IMR-90 (cell line): ENCODE measurements around the gene LOXL3. TPM values are rescaled to one million over a fixed set of nuclear protein-coding genes. Genes with fewer than 3 reads are reported as not detected.

Experiments
- ATAC-seq: fragments of 200-7000 bp; cut with Tn5 transposase; 2 replicates; pipeline ENCODE4 v1.9.1; 2020; ENCODE audit warnings: low read depth, mild to moderate bottlenecking, moderate library complexity
- BruUV-seq: library from RNA; stranded (reverse); fragments of 400-500 nt; replicated peaks from 2 replicates; lab custom pipeline; 2021; lab: Mats Ljungman, UMichigan
- CTCF ChIA-PET: fragments of 300-600 bp; formaldehyde crosslinking; extraction: SDS; loops from one replicate; lab custom pipeline; 2021; ENCODE audit warnings: antibody characterized with exemption; lab: Yijun Ruan, JAX
- POLR2A ChIA-PET: fragments of 300-600 bp; sonication (Branson Sonifier 250); formaldehyde crosslinking; loops from one replicate; lab custom pipeline; 2022; ENCODE audit warnings: antibody characterized with exemption; ENCODE audit not compliant: unreplicated experiment; lab: Charles Lee
- DNase-seq: peaks from one replicate; pipeline ENCODE4 v3.0.0; 2013
- H2AFZ ChIP-seq: replicated peaks from 2 replicates; pipeline ENCODE3; 2013; ENCODE audit warnings: low read length, mild to moderate bottlenecking; ENCODE audit not compliant: poor library complexity
- H2AK5ac ChIP-seq: 2 replicates; pipeline ENCODE4 v1.6.1; 2013; ENCODE audit warnings: low read depth, low read length, inconsistent platforms
- H2AK9ac ChIP-seq: replicated peaks from 2 replicates; pipeline ENCODE3; 2013; ENCODE audit warnings: mild to moderate bottlenecking, low read depth, low read length, moderate library complexity; ENCODE audit not compliant: poor library complexity
- H2BK120ac ChIP-seq: 2 replicates; pipeline ENCODE4 v1.6.1; 2013; ENCODE audit warnings: low read depth, low read length, inconsistent platforms
- H2BK15ac ChIP-seq: 3 replicates; pipeline ENCODE4 v1.6.1; 2013; ENCODE audit warnings: low read depth, low read length, inconsistent platforms
- H2BK20ac ChIP-seq: 2 replicates; pipeline ENCODE4 v1.6.1; 2013; ENCODE audit warnings: low read depth, mild to moderate bottlenecking, inconsistent platforms, low read length, moderate library complexity
- H2BK5ac ChIP-seq: 2 replicates; pipeline ENCODE4 v1.6.1; 2013; ENCODE audit warnings: mild to moderate bottlenecking, low read depth, low read length, inconsistent platforms; ENCODE audit not compliant: poor library complexity, severe bottlenecking
- H3K14ac ChIP-seq: replicated peaks from 2 replicates; pipeline ENCODE4 v1.6.1; 2013; ENCODE audit warnings: low read depth, low read length, inconsistent platforms
- H3K18ac ChIP-seq: 2 replicates; pipeline ENCODE4 v1.6.1; 2013; ENCODE audit warnings: low read depth, low read length, control low read depth
- H3K23ac ChIP-seq: 2 replicates; pipeline ENCODE4 v1.6.1; 2013; ENCODE audit warnings: low read depth, low read length, inconsistent platforms
- H3K27ac ChIP-seq: 2 replicates; pipeline ENCODE4 v1.5.1; 2013; ENCODE audit warnings: mild to moderate bottlenecking, control low read depth, low read length; ENCODE audit not compliant: insufficient read depth
- H3K27me3 ChIP-seq: 2 replicates; pipeline ENCODE4 v1.6.1; 2013; ENCODE audit warnings: low read length; ENCODE audit not compliant: control insufficient read depth, insufficient read depth
- H3K36me3 ChIP-seq: 2 replicates; pipeline ENCODE4 v1.6.1; 2013; ENCODE audit warnings: low read length, mixed read lengths; ENCODE audit not compliant: control insufficient read depth, insufficient read depth
- H3K4ac ChIP-seq: 2 replicates; pipeline ENCODE4 v1.6.1; 2013; ENCODE audit warnings: low read depth, low read length, inconsistent platforms
- H3K4me1 ChIP-seq: 2 replicates; pipeline ENCODE4 v1.6.1; 2013; ENCODE audit warnings: low read length, mixed read lengths; ENCODE audit not compliant: control insufficient read depth, insufficient read depth
- H3K4me2 ChIP-seq: 2 replicates; pipeline ENCODE4 v1.6.1; 2013; ENCODE audit warnings: low read depth, mild to moderate bottlenecking, control low read depth, low read length, moderate library complexity
- H3K4me3 ChIP-seq: 2 replicates; pipeline ENCODE4 v1.5.1; 2013; ENCODE audit warnings: low read depth, mild to moderate bottlenecking, control low read depth, low read length, moderate library complexity; ENCODE audit not compliant: insufficient read depth
- H3K56ac ChIP-seq: 2 replicates; pipeline ENCODE4 v1.6.1; 2013; ENCODE audit warnings: low read length, inconsistent platforms; ENCODE audit not compliant: insufficient read depth; ENCODE audit errors: extremely low read depth
- H3K79me1 ChIP-seq, 2 experiments: 2 replicates each; pipeline ENCODE4 v1.6.1; 2013; ENCODE audit warnings: low read length in 2 of 2, inconsistent platforms in 1 of 2, low read depth in 1 of 2
- H3K9ac ChIP-seq: 2 replicates; pipeline ENCODE4 v1.6.1; 2013; ENCODE audit warnings: low read depth, low read length, control low read depth
- H3K9me1 ChIP-seq: 2 replicates; pipeline ENCODE4 v1.6.1; 2013; ENCODE audit warnings: low read length, inconsistent platforms; ENCODE audit not compliant: insufficient read depth
- H3K9me3 ChIP-seq: 2 replicates; pipeline ENCODE4 v1.6.1; 2013; ENCODE audit warnings: low read length; ENCODE audit not compliant: control insufficient read depth, insufficient read depth
- H4K20me1 ChIP-seq: 2 replicates; pipeline ENCODE4 v1.6.1; 2013; ENCODE audit warnings: low read length, inconsistent platforms; ENCODE audit not compliant: insufficient read depth
- H4K5ac ChIP-seq: 2 replicates; pipeline ENCODE4 v1.6.1; 2013; ENCODE audit warnings: mild to moderate bottlenecking, low read depth, low read length, control low read depth
- H4K8ac ChIP-seq, 2 experiments: 2 replicates each; pipeline ENCODE4 v1.6.1; 2013; ENCODE audit warnings: low read depth in 2 of 2, low read length in 2 of 2, control low read depth in 1 of 2, inconsistent platforms in 1 of 2
- H4K91ac ChIP-seq: 2 replicates; pipeline ENCODE4 v1.6.1; 2013; ENCODE audit warnings: low read depth, low read length, inconsistent platforms; ENCODE audit not compliant: insufficient read depth
- CHD1 ChIP-seq: IDR thresholded peaks from 2 replicates; pipeline ENCODE4 v1.6.1; 2012; ENCODE audit warnings: low read depth, low read length, improper control_type of control experiment
- CTCF ChIP-seq: conservative IDR thresholded peaks from 2 replicates; pipeline ENCODE4 v1.5.1; 2012; ENCODE audit warnings: mild to moderate bottlenecking, low read depth, low read length, improper control_type of control experiment
- WGBS, 2 experiments: methylation state at CpG; one replicate each; pipeline versions ENCODE4 v1.1.5 to v1.1.7; 2013; ENCODE audit warnings: missing lambda C conversion rate in 2 of 2; ENCODE audit not compliant: insufficient read length in 1 of 2; ENCODE audit errors: extremely low coverage in 2 of 2; 5-methylcytosine and 5-hydroxymethylcytosine counted together
- dilution Hi-C: fragments of 300-500 bp; cut with HindIII; formaldehyde crosslinking; loops from one replicate; pipeline ENCODE4 v1.14.3; 2018; ENCODE audit warnings: low sequenced_read_pairs; ENCODE audit not compliant: unreplicated experiment
- in situ Hi-C: fragments of 300-500 bp; cut with MboI; formaldehyde crosslinking; loops from 3 replicates; pipeline ENCODE4 v1.14.3; 2019; ENCODE audit warnings: low sequenced_read_pairs, inconsistent platforms, mixed read lengths
- intact Hi-C: fragments of 100-400 bp; cut with micrococcal nuclease; formaldehyde crosslinking; loops from 2 replicates; pipeline ENCODE4 v1.10.0; 2022
- polyA plus RNA-seq, 3 experiments: library from polyadenylated mRNA; depleted of rRNA; stranded (reverse); fragments of >200 nt; gene quantifications; 2 replicates each; pipeline ENCODE4 v1.2.3, GENCODE V29; 2012; ENCODE audit warnings: low replicate concordance in 1 of 3
- total RNA-seq: library from RNA; depleted of rRNA; stranded (reverse); fragments of >200 nt; gene quantifications from 2 replicates; pipeline ENCODE4 v1.2.3, GENCODE V29; 2012

The LOXL3 gene
- total and polyA plus RNA-seq, 2 of the 4 experiments (the other 2 are of a cell fraction) = 17.9 to 23.4 TPM

GRCh38 chr2:74578408-74578807 lies 24.7 kb upstream of the LOXL3 start:
- TF ChIP-seq CTCF (no peak), CHD1 (no peak)
- ATAC-seq = no peak
- Histone ChIP-seq H2BK20ac (peak overlapping the region; percentile 41; the same call in 1 of the 2 replicates), H4K5ac (0 out of 2 replicates have a peak overlapping the region, but pooled peaks have one; percentile 10), H4K8ac (peak overlapping the region in 1 of 2 experiments; percentile 56; a peak in 2 of 4 replicates), H3K14ac (no peak overlapping the region; the same call in 1 of the 2 replicates), H2BK5ac (peak overlapping the region; percentile 27), H3K79me1 (no peaks in the 10 kb centered on the region), H2AFZ (no peak overlapping the region), H3K9ac (no peak overlapping the region), H3K27me3 (no peaks in the 10 kb centered on the region), H4K91ac (peak overlapping the region; percentile 17; the same call in 1 of the 2 replicates), H2BK15ac (0 out of 3 replicates have a peak overlapping the region, but pooled peaks have one; percentile 6), H3K18ac (0 out of 2 replicates have a peak overlapping the region, but pooled peaks have one; percentile 13), H4K20me1 (no peaks in the 10 kb centered on the region), H3K9me3 (no peaks in the 10 kb centered on the region), H3K23ac (no peak overlapping the region), H2BK120ac (peak overlapping the region; percentile 22; the same call in 1 of the 2 replicates), H3K9me1 (peaks cover 22% of the 10 kb centered on the region), H3K4me3 (no peak overlapping the region), H2AK9ac (no peak overlapping the region), H2AK5ac (peak overlapping the region; percentile 54; the same call in 1 of the 2 replicates), H3K4me2 (peak overlapping the region; percentile 19; the same call in 1 of the 2 replicates), H3K56ac (no peak overlapping the region), H3K36me3 (no peaks in the 10 kb centered on the region), H3K4ac (peak overlapping the region; percentile 16), H3K4me1 (peaks cover 24% of the 10 kb centered on the region), H3K27ac (peak overlapping the region; percentile 23; the same call in 1 of the 2 replicates)
- DNase-seq = no peak
- no TSS peak for BruUV-seq
- intact Hi-C loops (loop anchor here (5.0 kb wide), 1 partner anchor 326 kb away; no protein-coding TSS in a partner anchor), dilution Hi-C loops (no loop called here), in situ Hi-C loops (loop anchor here (5.0 kb wide), 1 partner anchor 96 kb away; the partner anchor contains the start of genes CCDC142 and TTC31)
- WGBS, 2 experiments = no CpG with 5 or more reads among the region's 3 CpGs
- ChIA-PET POLR2A (no interaction called here), CTCF (no interaction called here)
